Fibroblast of mammary gland (primary cell): ENCODE data around the gene RFFL.
"Not testable (repeated sequence)": the region's sequence is repeated elsewhere in the genome, so short reads cannot be mapped to it uniquely, and the experiment has no call there.

Experiments
- DNase-seq: peaks from one replicate; pipeline ENCODE4 v3.0.0-alpha.2; 2010; ENCODE audit warnings: low read depth
- H3K4me3 ChIP-seq: 2 replicates; pipeline ENCODE4 v1.5.1; 2011; ENCODE audit warnings: low read depth, mild to moderate bottlenecking, low read length, moderate library complexity; ENCODE audit not compliant: control insufficient read depth
- CTCF ChIP-seq: conservative IDR thresholded peaks from 2 replicates; pipeline ENCODE4 v1.5.1; 2011; ENCODE audit warnings: low read depth, low read length, inconsistent platforms; ENCODE audit not compliant: control insufficient read depth, insufficient read depth

Gene RFFL

GRCh38 chr17:35006345-35006744 lies 57.2 kb downstream of the RFFL start:
- DNase-seq: no peak
- TF ChIP-seq CTCF: no peak
- no peak overlapping the region for H3K4me3 ChIP-seq

- no peak overlapping the region for H3K4me3 ChIP-seq
- TF ChIP-seq CTCF: no peak
Observed at GRCh38 chr17:35003778-35004177, 59.7 kb downstream of the RFFL start.

GRCh38 chr17:35002876-35003551 lies 60.5 kb downstream of the RFFL start:
- DNase-seq: peak; percentile 37
- no peak for TF ChIP-seq CTCF
- H3K4me3 ChIP-seq: no peak overlapping the region

More at GRCh38 chr17:35003778-35004177, 59.7 kb downstream of the RFFL start:
- no peak for DNase-seq

- no peak for TF ChIP-seq CTCF
- peak; percentile 29 for DNase-seq
- H3K4me3 ChIP-seq: no peak overlapping the region
Observed at GRCh38 chr17:35001549-35001948, 62.0 kb downstream of the RFFL start.

- not testable (repeated sequence) for DNase-seq, H3K4me3 ChIP-seq
Observed at GRCh38 chr17:35000965-35001364, 62.5 kb downstream of the RFFL start.

GRCh38 chr17:34999456-34999855 lies 64.1 kb downstream of the RFFL start:
- TF ChIP-seq CTCF: no peak

GRCh38 chr17:34998205-34998604 lies 65.3 kb downstream of the RFFL start:
- no peak overlapping the region for H3K4me3 ChIP-seq
- peak; percentile 69 for DNase-seq
- TF ChIP-seq CTCF: peak; percentile 89

More at GRCh38 chr17:34999456-34999855, 64.1 kb downstream of the RFFL start:
- DNase-seq: no peak
- H3K4me3 ChIP-seq: no peak overlapping the region
